Measurements from ENCODE around the gene KLRC2. TPM values are rescaled to one million over a fixed set of nuclear protein-coding genes. Genes with fewer than 3 reads are reported as not detected.

KLRC2 gene
- total RNA-seq, 5 donors from 2014 or later (not counting 1 experiment from before 2014, with no cell fraction given): 0.99 to 3.8 (median 1.9) TPM

Other genes starting within 250 kb of the KLRC2 start
- gene GABARAPL1, start 223.1 kb downstream of the KLRC2 start, total RNA-seq: 100 to 1,000 TPM in 2 of 5 donors, 10 to 100 TPM in 3; 46.7 to 129 (median 53.7) TPM
- gene KLRD1, start 128.1 kb downstream of the KLRC2 start, total RNA-seq: 10 to 100 TPM in 4 of 5 donors, 1 to 10 TPM in 1; 9.7 to 29.9 (median 24.4) TPM
- 100 to 1,000 TPM in 4 of 5 donors, 10 to 100 TPM in 1; 74.5 to 162 (median 141) TPM for gene KLRK1, start 46.0 kb downstream of the KLRC2 start, total RNA-seq
- 10 to 100 TPM in 3 of 5 donors, 1 to 10 TPM in 2; 7.1 to 27.1 (median 17.3) TPM for gene KLRC4, start 26.3 kb downstream of the KLRC2 start, total RNA-seq
- gene KLRC3, start 15.4 kb downstream of the KLRC2 start, total RNA-seq: 1 to 10 TPM; 1.3 to 9.9 (median 1.6) TPM
- gene KLRC1, start 17.4 kb upstream of the KLRC2 start, total RNA-seq: 10 to 100 TPM in 1 of 5 donors, 1 to 10 TPM in 4; 1.7 to 11.2 (median 2.9) TPM
- 1 to 10 TPM in 2 of 5 donors, under 1 TPM in 3; 0.28 to 3.9 (median 0.63) TPM for gene EIF2S3B, start 69.9 kb upstream of the KLRC2 start, total RNA-seq
- gene MAGOHB, start 177.6 kb upstream of the KLRC2 start, total RNA-seq: 10 to 100 TPM; 11.6 to 22.9 (median 20.3) TPM
- gene STYK1, start 238.0 kb upstream of the KLRC2 start, total RNA-seq: 1 to 10 TPM in 1 of 5 donors, under 1 TPM in 4; 0.20 to 1.8 (median 0.39) TPM

Data from T-cell (primary cell).